GM12874 (cell line): ENCODE data around the gene OTOF.

Experiments
- CTCF ChIP-seq: IDR thresholded peaks from 2 replicates; pipeline ENCODE4 v1.5.1; 2011; ENCODE audit warnings: low read depth, mild to moderate bottlenecking, control low read depth, low read length, moderate library complexity; ENCODE audit not compliant: insufficient read depth

OTOF gene

GRCh38 chr2:26480566-26481423 is 2.9 kb upstream of the OTOF start:
- TF ChIP-seq CTCF, result no peak

GRCh38 chr2:26479789-26480565 is 2.1 kb upstream of the OTOF start:
- TF ChIP-seq CTCF, result no peak

DNA sequence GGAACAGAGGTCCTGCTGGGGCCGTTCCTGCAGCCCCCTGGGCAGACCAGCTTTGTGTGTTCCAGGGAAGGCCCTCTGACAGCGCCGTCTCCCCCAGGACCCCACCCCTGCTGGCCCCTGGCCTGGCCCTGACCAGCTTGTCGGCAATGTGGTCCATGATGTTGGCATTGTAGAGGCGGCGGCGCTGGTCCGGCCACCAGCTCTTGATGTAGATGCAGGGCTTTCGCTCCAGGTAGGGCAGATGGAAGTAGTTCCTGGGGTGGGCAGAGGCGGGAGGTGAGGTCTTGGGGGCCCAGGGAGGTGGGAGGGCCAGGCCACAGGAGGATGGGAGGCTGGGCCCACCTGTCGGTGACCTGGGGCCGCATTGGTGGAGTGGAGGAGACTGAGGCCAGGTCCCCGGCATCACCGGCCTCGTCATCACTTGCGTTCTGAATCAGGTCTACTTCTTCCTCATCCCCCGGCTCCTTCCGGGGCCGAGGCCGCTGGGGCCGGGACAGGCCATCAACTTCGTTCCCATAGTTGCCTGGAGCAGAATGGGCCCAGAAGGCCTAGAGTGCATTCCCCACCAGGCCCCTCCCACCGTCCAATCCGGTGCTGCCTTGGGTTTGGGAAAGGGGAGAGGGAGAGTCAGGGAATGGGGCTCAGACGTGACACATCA is 1.3 kb upstream of the OTOF start:
- no peak for TF ChIP-seq CTCF

GRCh38 chr2:26478366-26478765 is 442 bp upstream of the OTOF start:
- no peak for TF ChIP-seq CTCF

- no peak for TF ChIP-seq CTCF
Measured at GRCh38 chr2:26477126-26477910, 606 bp downstream of the OTOF start.

GRCh38 chr2:26475832-26476501 is 2.0 kb downstream of the OTOF start:
- TF ChIP-seq CTCF, result no peak
